ENCODE measurements around the gene RASGRF1.

GRCh38 chr15:78938658-78939488, 151.7 kb downstream of the RASGRF1 start:
- no peak for TF ChIP-seq FOXK2 (IDR thresholded peaks at IDR 0.05)
- no peak for TF ChIP-seq ELF4 (IDR thresholded peaks at IDR 0.05)
- TF ChIP-seq BHLHE40 (IDR thresholded peaks at IDR 0.05; ENCODE audit: borderline replicate concordance) = no peak
- no peak for TF ChIP-seq TARDBP (IDR thresholded peaks at IDR 0.05)
- TF ChIP-seq SUZ12 (IDR thresholded peaks at IDR 0.05) = no peak
- no peak for TF ChIP-seq L3MBTL2 (conservative IDR thresholded peaks at IDR 0.05)
- no peak for TF ChIP-seq FOXA1 (IDR thresholded peaks at IDR 0.05)
- TF ChIP-seq NFRKB (IDR thresholded peaks at IDR 0.05) = no peak
- TF ChIP-seq LEF1 (IDR thresholded peaks at IDR 0.05; ENCODE audit: borderline replicate concordance) = no peak
- no peak for TF ChIP-seq PKNOX1 (IDR thresholded peaks at IDR 0.05)
- TF ChIP-seq ARNT (IDR thresholded peaks at IDR 0.05) = no peak
- TF ChIP-seq FOXM1 (IDR thresholded peaks at IDR 0.05; ENCODE audit: borderline replicate concordance) = no peak
- TF ChIP-seq HDGF (IDR thresholded peaks at IDR 0.05; ENCODE audit: borderline replicate concordance) = no peak
- no peak for TF ChIP-seq CTBP1 (IDR thresholded peaks at IDR 0.05; ENCODE audit: borderline replicate concordance)
